Measurements from ENCODE around the gene CDCA7.
"Not testable (repeated sequence)": the region's sequence is repeated elsewhere in the genome, so short reads cannot be mapped to it uniquely, and the experiment has no call there.

The CDCA7 gene

DNA sequence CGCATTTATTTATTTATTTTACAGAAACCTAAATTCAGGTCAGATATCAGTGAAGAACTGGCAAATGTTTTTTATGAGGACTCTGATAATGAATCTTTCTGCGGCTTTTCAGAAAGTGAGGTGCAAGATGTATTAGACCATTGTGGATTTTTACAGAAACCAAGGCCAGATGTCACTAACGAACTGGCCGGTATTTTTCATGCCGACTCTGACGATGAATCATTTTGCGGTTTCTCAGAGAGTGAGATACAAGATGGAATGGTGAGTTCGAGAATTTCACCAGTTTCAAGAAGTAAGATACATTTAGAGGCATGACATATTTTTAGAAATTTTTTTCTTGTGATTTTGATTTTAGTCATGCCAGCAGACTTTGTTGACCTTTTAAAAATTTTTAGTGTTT is 4.6 kb downstream of the CDCA7 start:
- no peak for DNase-seq (ENCODE audit: low read depth)

DNA sequence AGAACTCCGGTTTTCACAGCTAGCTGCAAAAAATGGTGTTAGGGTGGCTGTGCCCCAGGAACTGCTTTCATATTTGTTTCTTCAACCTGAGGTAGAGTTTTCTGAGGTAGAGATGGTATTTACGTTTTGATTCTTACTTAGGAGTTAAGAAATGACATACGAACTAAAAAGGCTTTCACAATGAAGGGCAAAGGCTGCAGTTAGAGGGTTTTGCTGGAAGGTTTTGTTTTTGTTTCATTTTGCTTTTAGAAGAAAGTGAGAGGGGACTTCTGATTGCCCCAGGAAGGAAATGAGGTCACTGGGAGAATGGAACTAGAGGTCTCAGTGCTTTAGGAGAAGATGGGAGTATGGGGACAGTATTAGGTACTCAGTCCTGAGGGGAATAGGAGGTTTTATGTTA is 15.5 kb downstream of the CDCA7 start:
- DNase-seq (ENCODE audit: low read depth), result no peak

GRCh38 chr2:173371023-173371422 is 16.4 kb downstream of the CDCA7 start:
- no peak for DNase-seq (ENCODE audit: low read depth)

DNA sequence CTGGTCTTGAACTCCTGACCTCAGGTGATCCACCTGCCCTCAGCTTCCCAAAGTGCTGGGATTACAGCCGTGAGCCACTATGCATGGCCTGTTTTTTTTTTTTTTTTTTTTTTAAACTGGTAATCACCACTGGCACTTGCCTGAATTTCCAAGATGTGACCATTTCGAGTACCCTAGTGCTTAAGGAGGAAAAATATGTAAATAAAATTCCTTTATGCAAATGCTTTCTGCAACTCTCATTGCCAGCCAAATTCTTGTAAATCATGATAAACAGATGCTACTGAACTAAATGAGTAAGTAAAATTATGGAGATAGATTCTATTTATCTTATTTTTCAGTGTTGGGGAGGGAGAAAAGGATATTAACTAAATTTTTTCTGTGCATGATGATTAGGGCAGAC is 18.6 kb downstream of the CDCA7 start:
- DNase-seq (ENCODE audit: low read depth), result no peak

DNA sequence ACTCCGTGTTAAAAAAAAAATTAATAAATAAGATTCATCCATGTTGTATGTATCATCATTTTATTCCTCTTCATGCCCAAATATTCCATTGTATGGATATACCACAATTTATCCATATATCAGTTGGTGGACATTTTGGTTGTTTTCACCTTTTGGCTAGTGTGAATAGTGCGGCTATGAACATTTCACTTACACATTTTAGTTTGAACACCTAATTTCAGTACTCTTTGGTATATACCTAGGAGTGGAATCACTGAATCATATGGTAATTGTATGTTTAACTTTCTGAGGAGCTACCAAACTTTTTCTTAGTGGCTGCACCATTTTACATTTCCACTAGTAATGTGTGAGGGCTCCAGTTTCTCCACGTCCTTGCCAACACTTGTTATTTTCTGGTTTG is 20.0 kb downstream of the CDCA7 start:
- no peak for DNase-seq (ENCODE audit: low read depth)

GRCh38 chr2:173385534-173385933 is 30.9 kb downstream of the CDCA7 start:
- DNase-seq (ENCODE audit: low read depth), result not testable (repeated sequence)

DNA sequence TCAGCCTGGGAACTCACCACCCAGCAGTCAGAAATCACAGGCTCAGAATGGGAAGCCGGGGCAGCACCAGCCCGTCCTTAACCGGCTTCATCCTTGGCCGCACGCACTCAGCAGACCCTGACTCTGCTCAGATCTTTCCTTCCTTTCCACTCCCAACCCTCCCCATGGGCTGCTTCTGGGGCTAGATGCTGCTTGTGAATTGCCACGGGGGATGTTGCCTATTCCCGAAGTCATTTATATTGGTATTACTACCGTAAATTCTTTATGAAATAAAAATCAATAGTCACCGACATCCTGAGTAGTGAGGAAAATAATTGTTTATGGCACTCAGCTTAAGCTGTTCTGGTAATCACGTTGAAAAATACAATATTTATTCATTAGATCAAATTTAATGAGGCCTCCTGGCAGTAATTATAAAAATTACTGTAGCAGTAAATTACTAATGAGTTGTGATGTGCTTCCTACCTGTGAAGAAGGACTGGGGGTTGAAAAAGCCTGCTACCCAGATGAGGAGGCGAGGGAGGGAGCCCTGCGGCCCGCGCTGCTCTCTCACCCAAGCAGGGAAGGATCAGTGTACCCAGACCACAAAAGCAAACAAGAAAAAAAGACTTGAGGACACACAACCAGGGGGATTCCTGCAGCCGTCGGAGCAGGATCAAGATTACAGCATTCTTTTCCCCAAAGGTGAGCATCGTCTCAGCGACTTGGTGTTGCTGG is 31.5 kb downstream of the CDCA7 start:
- DNase-seq (ENCODE audit: low read depth), result no peak

DNA sequence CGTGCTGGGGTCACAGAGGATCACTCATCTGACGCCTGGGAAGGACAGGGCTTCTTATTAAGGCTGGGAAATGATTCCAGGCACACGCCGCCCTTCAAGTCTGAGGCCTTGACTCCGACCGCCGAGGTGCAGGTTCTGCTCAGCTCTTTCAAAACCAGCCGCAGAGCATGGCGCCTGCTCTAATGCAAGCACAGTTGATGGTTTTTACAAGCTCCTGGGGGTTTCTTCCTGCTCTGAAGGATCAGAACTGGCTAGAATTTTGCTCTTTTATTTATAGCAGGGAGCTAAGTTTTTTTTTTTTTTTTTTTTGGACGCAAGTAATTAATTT is 32.0 kb downstream of the CDCA7 start:
- DNase-seq (ENCODE audit: low read depth), result no peak

GRCh38 chr2:173387079-173387478 is 32.4 kb downstream of the CDCA7 start:
- no peak for DNase-seq (ENCODE audit: low read depth)

DNA sequence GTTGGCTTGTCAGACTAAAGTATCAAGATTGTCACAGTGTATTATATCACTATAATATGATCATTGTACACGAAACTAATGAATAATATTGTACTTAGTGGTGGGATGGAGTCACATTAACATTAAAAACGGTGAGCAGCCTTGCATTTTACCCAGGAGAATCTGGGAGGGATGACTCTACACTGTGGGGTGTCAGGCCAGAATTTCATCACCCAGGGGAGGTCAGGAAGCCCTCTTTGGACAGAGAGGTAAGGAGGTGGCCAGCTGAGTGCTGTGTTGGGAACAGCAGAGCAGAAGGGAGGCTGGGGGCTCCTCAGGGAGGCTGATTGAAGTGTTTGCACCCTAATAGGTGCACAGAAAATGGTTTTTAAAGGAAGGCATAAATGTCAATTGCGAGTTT is 33.0 kb downstream of the CDCA7 start:
- no peak for DNase-seq (ENCODE audit: low read depth)

- DNase-seq (ENCODE audit: low read depth), result no peak
These were observed 34.1 kb downstream of the CDCA7 start for GRCh38 chr2:173388795-173389194.

GRCh38 chr2:173390036-173390435 is 35.4 kb downstream of the CDCA7 start:
- no peak for DNase-seq (ENCODE audit: low read depth)

DNA sequence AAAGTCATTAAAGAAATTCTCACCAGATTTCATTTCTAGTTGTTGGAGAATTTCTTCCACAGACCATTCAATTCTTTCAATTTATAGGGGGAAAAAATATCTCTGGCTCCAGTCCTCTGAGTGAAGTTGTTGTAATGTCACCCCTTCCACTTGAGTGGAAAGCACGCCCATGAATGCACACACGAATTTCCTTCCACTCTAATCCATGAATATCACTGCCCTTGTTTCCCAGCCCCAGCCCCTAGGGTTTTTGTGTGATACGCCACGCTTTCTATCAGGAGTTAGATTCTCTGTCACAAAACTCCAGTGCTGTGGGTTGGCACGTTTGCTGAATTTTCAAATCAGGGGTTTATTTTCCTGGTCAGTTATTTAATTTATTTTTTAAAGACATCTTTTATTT is 38.1 kb downstream of the CDCA7 start:
- DNase-seq (ENCODE audit: low read depth), result no peak

GRCh38 chr2:173393186-173393585 is 38.5 kb downstream of the CDCA7 start:
- DNase-seq (ENCODE audit: low read depth), result no peak

- DNase-seq (ENCODE audit: low read depth), result no peak
These were observed 39.0 kb downstream of the CDCA7 start for GRCh38 chr2:173393636-173394035.

DNA sequence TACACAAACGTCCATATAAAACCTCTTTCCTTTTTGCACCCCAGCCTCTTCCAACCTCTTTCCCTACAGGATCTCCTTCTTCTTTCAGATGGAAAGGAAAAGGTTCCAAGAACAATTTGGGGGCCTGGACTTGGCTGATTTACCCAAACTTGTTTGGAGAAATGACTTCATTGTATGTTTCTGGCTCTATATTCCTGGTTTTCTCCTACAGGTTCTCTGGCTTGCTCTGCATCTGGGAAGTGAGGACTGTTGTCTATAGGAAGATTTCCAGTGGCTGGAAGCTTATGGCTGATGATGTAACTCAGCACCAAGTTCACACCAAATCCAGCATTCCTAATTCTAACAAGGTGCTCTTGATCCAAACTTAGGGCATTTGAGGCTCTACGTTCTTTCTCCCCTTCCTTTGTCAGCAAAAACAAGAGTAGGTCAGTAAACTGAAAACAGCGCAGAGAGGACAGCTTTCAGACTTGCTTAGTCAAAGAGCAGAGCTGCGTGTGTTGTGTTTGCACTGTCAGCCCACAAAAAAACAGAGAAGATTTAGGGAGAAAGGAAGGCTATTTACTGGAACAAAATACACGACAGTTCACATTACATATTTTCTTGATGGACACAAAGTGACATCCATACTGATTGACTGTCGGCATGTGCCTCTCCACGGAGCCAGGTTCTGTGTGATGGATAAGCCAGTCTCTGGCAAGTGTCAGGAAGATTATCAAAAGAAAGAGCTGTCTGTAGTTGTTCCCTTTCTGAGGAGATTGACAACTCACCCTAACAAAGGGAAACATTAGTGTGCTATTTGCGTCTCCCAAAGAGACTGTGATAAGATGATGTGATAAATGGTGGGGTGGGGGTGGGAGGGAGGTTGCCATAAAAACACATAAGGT is 39.7 kb downstream of the CDCA7 start:
- DNase-seq (ENCODE audit: low read depth), result no peak

DNA sequence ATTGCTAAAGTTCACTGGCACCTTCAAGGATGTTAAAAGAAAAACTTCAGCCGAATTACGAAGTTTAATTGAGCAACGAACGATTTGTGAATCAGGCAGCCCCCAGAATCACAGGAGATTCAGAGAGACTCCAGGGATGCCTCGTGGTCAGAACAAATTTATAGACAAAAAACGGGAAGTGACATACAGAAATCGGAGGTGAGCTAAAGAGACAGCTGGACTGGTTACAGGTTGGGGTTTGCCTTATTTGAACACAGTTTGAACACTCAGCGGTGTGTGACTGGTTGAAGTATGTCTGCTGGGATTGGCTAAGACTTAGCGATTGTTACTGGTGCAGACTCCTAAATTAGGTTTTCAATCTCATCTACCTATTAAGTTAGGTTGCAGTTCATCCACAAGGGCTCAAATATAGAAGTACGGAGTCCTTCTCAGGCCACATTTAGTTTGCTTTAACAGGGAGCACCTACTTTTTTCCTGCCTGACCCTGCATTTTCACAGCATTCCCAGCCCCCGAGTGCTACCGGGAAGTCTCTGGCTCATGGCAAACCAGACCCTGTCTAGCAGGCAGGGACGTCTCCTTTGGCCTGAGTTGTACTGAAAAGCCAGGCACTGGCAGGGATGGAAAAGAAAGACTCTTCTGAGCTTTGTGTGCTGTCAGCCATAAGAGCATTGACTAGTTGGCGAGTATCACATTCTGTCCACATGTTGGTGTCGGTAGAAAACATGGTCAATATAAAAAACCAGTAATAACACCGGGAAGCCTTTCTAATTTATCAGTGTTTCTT is 41.1 kb downstream of the CDCA7 start:
- DNase-seq (ENCODE audit: low read depth), result no peak

GRCh38 chr2:173397539-173397938 is 42.9 kb downstream of the CDCA7 start:
- no peak for DNase-seq (ENCODE audit: low read depth)

DNA sequence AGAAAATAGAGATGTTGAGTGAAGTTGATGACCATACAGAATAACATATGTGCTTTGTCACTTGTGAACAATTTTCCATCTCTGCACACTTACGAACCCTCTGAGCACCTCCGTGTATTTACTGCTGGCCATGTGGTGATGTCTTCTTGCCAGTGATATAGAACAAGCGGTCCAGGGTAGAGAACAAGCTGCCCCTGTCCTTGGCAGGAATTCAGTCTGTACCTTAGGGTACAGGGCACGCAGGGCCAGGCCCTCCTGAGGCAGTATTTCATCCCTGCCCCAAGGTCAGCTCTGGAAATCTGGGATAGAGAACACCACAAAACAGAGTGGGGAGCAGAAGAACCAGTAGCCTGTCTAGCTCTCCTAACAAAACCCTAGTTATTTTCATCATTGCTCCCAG is 44.6 kb downstream of the CDCA7 start:
- DNase-seq (ENCODE audit: low read depth), result no peak

- no peak for DNase-seq (ENCODE audit: low read depth)
These were observed 46.1 kb downstream of the CDCA7 start for GRCh38 chr2:173400760-173401159.

GRCh38 chr2:173401716-173402326 is 47.1 kb downstream of the CDCA7 start:
- DNase-seq (ENCODE audit: low read depth), result no peak

DNA sequence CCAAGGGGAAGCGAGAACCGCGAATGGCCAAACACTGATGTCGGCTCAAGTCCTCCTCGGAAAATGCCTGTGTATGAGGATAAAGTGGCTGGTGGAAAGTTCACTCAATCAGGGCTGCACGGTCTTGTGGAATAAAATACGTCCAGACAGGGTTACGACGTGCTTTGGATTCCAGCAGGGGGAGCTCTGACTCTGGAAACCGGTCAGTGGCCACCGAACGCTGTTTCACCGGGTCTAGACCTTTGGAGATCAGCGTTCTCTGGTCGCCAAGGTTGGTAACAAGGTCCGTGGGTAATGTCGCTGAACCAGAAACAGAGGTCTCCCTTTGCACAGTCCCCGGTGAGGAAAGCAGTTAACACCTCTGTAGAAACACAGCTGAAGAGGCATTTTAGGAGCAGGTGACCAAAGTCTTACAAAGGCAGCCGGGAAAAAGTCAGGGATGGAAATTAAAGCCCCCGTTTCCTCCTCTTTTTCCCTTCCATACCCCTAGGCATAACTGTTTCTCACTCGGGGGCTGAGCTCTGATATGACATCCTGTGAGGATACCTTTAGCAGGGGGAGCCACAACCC is 47.8 kb downstream of the CDCA7 start:
- peak; percentile 66 for DNase-seq (ENCODE audit: low read depth)

Measured in stimulated activated CD8-positive, alpha-beta memory T cell treated with anti-CD3 and anti-CD28 coated beads, Interleukin-12 subunit alpha, Interleukin-12 subunit beta, amount 100 ng/mL, for 1 hour (primary cell).